Measurements from ENCODE around the gene HAND2.

The HAND2 gene

GRCh38 chr4:173526724-173527102 lies 3.3 kb downstream of the HAND2 start:
- TF ChIP-seq CTCF (IDR thresholded peaks at IDR 0.05; ENCODE audit: low read length, missing control alignments), result no peak
- H3K4me3 ChIP-seq (replicated peaks; ENCODE audit: low read depth, low read length), result peak overlapping the region; percentile 89
- no peak for DNase-seq (ENCODE audit: low read depth)

GRCh38 chr4:173526027-173526482 lies 4.0 kb downstream of the HAND2 start:
- peak; percentile 63 for DNase-seq (ENCODE audit: low read depth)
- no peak for TF ChIP-seq CTCF (IDR thresholded peaks at IDR 0.05; ENCODE audit: low read length, missing control alignments)
- peak overlapping the region; percentile 89 for H3K4me3 ChIP-seq (replicated peaks; ENCODE audit: low read depth, low read length)

- peak overlapping the region; percentile 89 for H3K4me3 ChIP-seq (replicated peaks; ENCODE audit: low read depth, low read length)
- peak; percentile 69 for DNase-seq (ENCODE audit: low read depth)
- TF ChIP-seq CTCF (IDR thresholded peaks at IDR 0.05; ENCODE audit: low read length, missing control alignments), result no peak
Observed at GRCh38 chr4:173525118-173526011, 4.7 kb downstream of the HAND2 start.

GRCh38 chr4:173524218-173525117 lies 5.6 kb downstream of the HAND2 start:
- TF ChIP-seq CTCF (IDR thresholded peaks at IDR 0.05; ENCODE audit: low read length, missing control alignments), result no peak
- DNase-seq (ENCODE audit: low read depth), result no peak
- H3K4me3 ChIP-seq (replicated peaks; ENCODE audit: low read depth, low read length), result peak overlapping the region; percentile 89

- H3K4me3 ChIP-seq (replicated peaks; ENCODE audit: low read depth, low read length), result peak overlapping the region; percentile 89
- peak; percentile 52 for DNase-seq (ENCODE audit: low read depth)
- no peak for TF ChIP-seq CTCF (IDR thresholded peaks at IDR 0.05; ENCODE audit: low read length, missing control alignments)
Observed at GRCh38 chr4:173522951-173523395, 7.1 kb downstream of the HAND2 start.

GRCh38 chr4:173522160-173522950 lies 7.7 kb downstream of the HAND2 start:
- peak; percentile 95 for DNase-seq (ENCODE audit: low read depth)
- peak overlapping the region; percentile 89 for H3K4me3 ChIP-seq (replicated peaks; ENCODE audit: low read depth, low read length)
- peak; percentile 14 for TF ChIP-seq CTCF (IDR thresholded peaks at IDR 0.05; ENCODE audit: low read length, missing control alignments)

Measured in fibroblast of pulmonary artery (primary cell).